ENCODE data around the gene CLDN14. TPM values are rescaled to one million over a fixed set of nuclear protein-coding genes. Genes with fewer than 3 reads are reported as not detected.

CLDN14 gene
- total RNA-seq, 2 experiments from 2014 or later, result not detected

DNA sequence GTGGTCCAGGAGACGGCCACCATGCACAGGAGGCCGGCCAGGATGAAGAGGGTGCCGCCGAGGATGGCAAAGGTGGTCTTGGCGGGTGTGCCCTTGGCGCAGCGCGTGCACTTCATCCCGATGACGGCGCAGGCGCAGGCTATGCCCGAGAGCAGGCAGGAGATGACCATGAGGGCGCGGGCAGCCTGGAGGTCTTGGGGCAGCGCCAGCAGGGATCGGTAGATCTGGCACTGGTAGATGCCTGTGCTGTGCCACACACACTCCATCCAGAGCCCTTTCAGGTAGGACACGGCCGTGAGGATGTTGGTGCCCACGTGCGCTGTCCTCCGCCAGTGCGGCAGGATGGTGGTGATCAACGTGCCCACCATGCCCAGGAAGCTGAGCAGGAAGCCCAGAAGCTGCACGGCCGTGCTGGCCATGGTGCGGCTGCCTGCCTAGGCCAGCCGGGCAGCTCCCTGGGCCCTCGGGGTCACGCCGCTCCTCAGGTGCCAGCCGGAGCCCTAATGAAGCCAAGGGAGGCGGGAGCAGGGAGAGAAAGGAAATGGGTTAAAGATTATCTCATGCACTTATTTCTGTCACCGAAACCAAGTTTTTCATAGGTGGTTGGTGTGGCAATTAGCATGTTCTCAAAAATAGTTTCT, 18.5 kb downstream of the CLDN14 start:
- H3K4me3 ChIP-seq (ENCODE audit: low read length), result no peak overlapping the region
- H3K36me3 ChIP-seq (ENCODE audit: insufficient read depth, low read length), result no peaks in the 10 kb centered on the region
- DNase-seq, result no peak
- no peak for ATAC-seq (ENCODE audit: poor library complexity)
- intact Hi-C loops (cut with DNase I, micrococcal nuclease), result no loop called here
- ChIA-PET CTCF (no interaction called here), POLR2A (no interaction called here)
- H3K4me1 Mint-ChIP-seq (ENCODE audit: low read depth), result no peaks in the 10 kb centered on the region
- no peaks in the 10 kb centered on the region for H3K9me3 ChIP-seq (ENCODE audit: control insufficient read depth in 1 of 2, insufficient read depth in 1 of 2, low read length in 2 of 2)
- no peak overlapping the region for H3K27ac ChIP-seq (ENCODE audit: low read depth in 1 of 2, low read length in 2 of 2)
- H3K4me3 Mint-ChIP-seq, result no peak overlapping the region
- no peaks in the 10 kb centered on the region for H3K36me3 Mint-ChIP-seq (ENCODE audit: low read depth)
- no peak overlapping the region for H3K27ac Mint-ChIP-seq
- H3K9me3 Mint-ChIP-seq, result no peaks in the 10 kb centered on the region
- peaks cover 5% of the 10 kb centered on the region for H3K27me3 Mint-ChIP-seq
- no peaks in the 10 kb centered on the region for H3K4me1 ChIP-seq (ENCODE audit: insufficient read depth, low read length)
- TF ChIP-seq, protein P1, sequence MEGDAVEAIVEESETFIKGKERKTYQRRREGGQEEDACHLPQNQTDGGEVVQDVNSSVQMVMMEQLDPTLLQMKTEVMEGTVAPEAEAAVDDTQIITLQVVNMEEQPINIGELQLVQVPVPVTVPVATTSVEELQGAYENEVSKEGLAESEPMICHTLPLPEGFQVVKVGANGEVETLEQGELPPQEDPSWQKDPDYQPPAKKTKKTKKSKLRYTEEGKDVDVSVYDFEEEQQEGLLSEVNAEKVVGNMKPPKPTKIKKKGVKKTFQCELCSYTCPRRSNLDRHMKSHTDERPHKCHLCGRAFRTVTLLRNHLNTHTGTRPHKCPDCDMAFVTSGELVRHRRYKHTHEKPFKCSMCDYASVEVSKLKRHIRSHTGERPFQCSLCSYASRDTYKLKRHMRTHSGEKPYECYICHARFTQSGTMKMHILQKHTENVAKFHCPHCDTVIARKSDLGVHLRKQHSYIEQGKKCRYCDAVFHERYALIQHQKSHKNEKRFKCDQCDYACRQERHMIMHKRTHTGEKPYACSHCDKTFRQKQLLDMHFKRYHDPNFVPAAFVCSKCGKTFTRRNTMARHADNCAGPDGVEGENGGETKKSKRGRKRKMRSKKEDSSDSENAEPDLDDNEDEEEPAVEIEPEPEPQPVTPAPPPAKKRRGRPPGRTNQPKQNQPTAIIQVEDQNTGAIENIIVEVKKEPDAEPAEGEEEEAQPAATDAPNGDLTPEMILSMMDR (IDR thresholded peaks at IDR 0.05), result no peak
- no peaks in the 10 kb centered on the region for H3K27me3 ChIP-seq (ENCODE audit: control insufficient read depth in 1 of 2, insufficient read depth in 2 of 2, low read length in 2 of 2)

DNA sequence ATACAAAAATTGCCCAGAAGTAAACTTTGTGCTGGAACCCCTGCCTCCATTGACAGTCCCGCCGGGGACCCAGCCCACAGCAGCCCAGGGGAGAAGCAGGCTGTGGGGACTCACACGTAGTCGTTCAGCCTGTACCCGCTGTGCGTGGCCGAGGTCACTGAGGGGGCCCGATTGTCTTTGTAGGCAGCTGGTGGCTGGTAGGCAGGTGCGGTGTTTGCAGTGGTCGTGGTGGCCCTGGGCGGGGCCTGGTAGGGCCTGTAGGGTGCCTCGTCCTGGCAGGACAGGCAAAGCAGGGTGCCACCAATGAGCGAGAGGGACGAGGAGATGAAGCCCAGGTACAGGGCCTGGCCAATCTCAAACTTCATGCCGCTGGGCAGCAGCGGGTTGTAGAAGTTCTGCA, 19.1 kb downstream of the CLDN14 start:
- Histone ChIP-seq H3K36me3 (ENCODE audit: insufficient read depth, low read length) (no peaks in the 10 kb centered on the region), H3K27me3 (ENCODE audit: control insufficient read depth in 1 of 2, insufficient read depth in 2 of 2, low read length in 2 of 2) (no peaks in the 10 kb centered on the region), H3K9me3 (ENCODE audit: control insufficient read depth in 1 of 2, insufficient read depth in 1 of 2, low read length in 2 of 2) (no peaks in the 10 kb centered on the region), H3K4me1 (ENCODE audit: insufficient read depth, low read length) (no peaks in the 10 kb centered on the region), H3K27ac (ENCODE audit: low read depth in 1 of 2, low read length in 2 of 2) (no peak overlapping the region), H3K4me3 (ENCODE audit: low read length) (no peak overlapping the region)
- H3K9me3 Mint-ChIP-seq, result no peaks in the 10 kb centered on the region
- H3K27me3 Mint-ChIP-seq, result peaks cover 5% of the 10 kb centered on the region
- ATAC-seq (ENCODE audit: poor library complexity) (no peak), DNase-seq (no peak)
- no peaks in the 10 kb centered on the region for H3K4me1 Mint-ChIP-seq (ENCODE audit: low read depth)
- POLR2A ChIA-PET, result no interaction called here
- no peak overlapping the region for H3K27ac Mint-ChIP-seq
- H3K4me3 Mint-ChIP-seq, result no peak overlapping the region
- TF ChIP-seq, protein P1 (IDR thresholded peaks at IDR 0.05), result no peak
- CTCF ChIA-PET, result no interaction called here
- intact Hi-C loops (cut with DNase I, micrococcal nuclease), result no loop called here
- H3K36me3 Mint-ChIP-seq (ENCODE audit: low read depth), result no peaks in the 10 kb centered on the region

DNA sequence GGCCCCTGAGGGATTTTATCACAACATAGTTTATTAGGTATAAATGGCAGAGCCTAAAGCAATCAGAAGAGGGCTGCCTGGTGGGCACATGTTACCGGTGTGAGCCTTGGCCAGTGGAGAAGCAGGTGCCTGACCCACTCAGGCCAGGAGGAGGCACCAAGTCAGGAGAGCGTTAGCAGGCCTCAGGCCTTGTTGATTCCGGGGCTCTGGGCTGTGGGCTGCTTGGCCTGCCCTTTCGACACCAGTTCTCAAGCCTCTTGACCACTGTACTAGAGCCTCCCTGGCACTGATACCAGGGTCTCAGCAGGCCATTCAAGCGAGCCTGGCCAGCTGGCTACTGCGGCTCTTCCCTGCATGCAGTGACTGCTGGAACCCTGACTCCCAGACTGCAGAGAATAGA, 20.8 kb downstream of the CLDN14 start:
- no peak for ATAC-seq (ENCODE audit: poor library complexity)
- DNase-seq, result no peak
- no peaks in the 10 kb centered on the region for H3K36me3 Mint-ChIP-seq (ENCODE audit: low read depth)
- TF ChIP-seq, protein P1 (IDR thresholded peaks at IDR 0.05), result no peak
- H3K4me3 Mint-ChIP-seq, result no peak overlapping the region
- Histone ChIP-seq H3K27me3 (ENCODE audit: control insufficient read depth in 1 of 2, insufficient read depth in 2 of 2, low read length in 2 of 2) (no peaks in the 10 kb centered on the region), H3K36me3 (ENCODE audit: insufficient read depth, low read length) (no peaks in the 10 kb centered on the region), H3K9me3 (ENCODE audit: control insufficient read depth in 1 of 2, insufficient read depth in 1 of 2, low read length in 2 of 2) (no peaks in the 10 kb centered on the region), H3K4me3 (ENCODE audit: low read length) (no peak overlapping the region), H3K27ac (ENCODE audit: low read depth in 1 of 2, low read length in 2 of 2) (no peak overlapping the region), H3K4me1 (ENCODE audit: insufficient read depth, low read length) (no peaks in the 10 kb centered on the region)
- H3K4me1 Mint-ChIP-seq (ENCODE audit: low read depth), result no peaks in the 10 kb centered on the region
- no peaks in the 10 kb centered on the region for H3K9me3 Mint-ChIP-seq
- no peak overlapping the region for H3K27ac Mint-ChIP-seq
- ChIA-PET POLR2A (no interaction called here), CTCF (no interaction called here)
- no peaks in the 10 kb centered on the region for H3K27me3 Mint-ChIP-seq
- intact Hi-C loops (cut with DNase I, micrococcal nuclease), result no loop called here

Measured in CD4-positive, alpha-beta T cell (primary cell).